Daoy (cell line): ENCODE data around the gene ARPIN. TPM values are rescaled to one million over a fixed set of nuclear protein-coding genes. Genes with fewer than 3 reads are reported as not detected.
"Not testable (repeated sequence)": the region's sequence is repeated elsewhere in the genome, so short reads cannot be mapped to it uniquely, and the experiment has no call there.

Experiments used
- DNase-seq: peaks from one replicate; pipeline ENCODE4 v3.0.0-alpha.2; 2015; ENCODE audit warnings: low read depth
- total RNA-seq: library from RNA; depleted of rRNA; stranded (reverse); fragments of >200 nt; shearing (Covaris generic); gene quantifications from 2 replicates; pipeline ENCODE4 v1.2.3, GENCODE V29; 2014; rRNA removed

Gene ARPIN
- 3.3 and 4.1 TPM in 2 replicates for total RNA-seq

GRCh38 chr15:89912674-89913396, at the start of gene ARPIN:
Gene ARPIN, minus strand, starts transcription at chr15:89912952. Its CDS starts 117 bp downstream, at chr15:89912835.
- DNase-seq = peak; percentile 61

DNA sequence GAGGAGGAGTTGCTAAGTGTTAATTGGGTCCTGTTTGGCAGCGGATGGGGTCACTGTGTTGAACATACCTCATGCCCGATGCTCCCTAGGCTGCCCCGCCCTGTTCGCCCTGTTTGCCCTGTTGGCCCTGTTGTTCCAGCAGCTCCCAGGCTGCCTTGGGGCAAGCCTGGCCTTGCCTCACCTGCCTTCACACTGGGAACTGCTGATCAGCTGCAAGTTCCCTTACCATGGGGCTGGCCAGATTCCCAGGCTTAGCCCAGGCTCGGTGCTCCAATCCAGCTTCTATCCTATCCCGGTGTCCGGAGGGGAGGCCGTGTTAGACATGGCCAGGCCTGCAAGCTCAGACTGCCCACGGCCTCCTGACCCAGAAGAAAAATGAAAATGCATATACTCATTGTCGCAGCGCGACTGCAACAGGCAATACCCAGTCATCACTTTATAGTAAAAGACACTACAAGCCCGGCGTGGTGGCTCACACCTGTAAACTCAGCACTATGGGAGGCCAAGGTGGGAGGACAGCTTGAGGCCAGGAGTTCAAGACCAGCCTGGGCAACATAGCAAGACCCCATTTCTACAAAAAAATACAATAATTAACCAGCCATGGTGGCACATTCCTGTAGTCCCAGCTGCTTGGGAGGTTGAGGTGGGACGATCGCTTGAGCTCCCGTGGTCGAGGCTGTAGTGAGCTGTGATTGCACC, 45.5 kb upstream of the ARPIN start:
- DNase-seq = no peak

DNA sequence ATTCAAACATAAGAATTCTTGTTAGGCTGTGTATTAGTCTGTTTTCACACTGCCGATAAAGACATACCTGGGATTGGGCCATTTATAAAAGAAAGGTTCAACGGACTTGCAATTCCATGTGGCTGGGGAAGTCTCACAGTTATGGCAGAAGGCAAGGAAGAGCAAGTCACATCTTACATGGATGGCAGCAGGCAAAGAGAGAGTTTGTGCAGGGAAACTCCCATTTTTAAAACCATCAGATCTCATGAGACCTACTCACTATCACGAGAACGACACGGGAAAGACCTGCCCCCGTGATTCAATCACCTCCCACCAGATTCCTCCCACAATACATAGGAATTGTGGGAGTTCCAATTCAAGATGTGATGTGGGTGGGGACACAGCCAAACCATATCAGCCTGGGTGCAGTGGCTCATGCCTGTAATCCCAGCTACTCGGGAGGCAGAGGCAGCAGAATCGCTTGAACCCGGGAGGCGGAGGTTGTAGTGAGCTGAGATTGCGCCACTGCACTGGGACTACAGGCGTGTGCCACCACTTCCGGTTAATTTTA, 42.8 kb upstream of the ARPIN start:
- DNase-seq = not testable (repeated sequence)

- no peak for DNase-seq
Observed at GRCh38 chr15:89954541-89954940, 41.8 kb upstream of the ARPIN start.

- no peak for DNase-seq
Observed at GRCh38 chr15:89948796-89949195, 36.0 kb upstream of the ARPIN start.

DNA sequence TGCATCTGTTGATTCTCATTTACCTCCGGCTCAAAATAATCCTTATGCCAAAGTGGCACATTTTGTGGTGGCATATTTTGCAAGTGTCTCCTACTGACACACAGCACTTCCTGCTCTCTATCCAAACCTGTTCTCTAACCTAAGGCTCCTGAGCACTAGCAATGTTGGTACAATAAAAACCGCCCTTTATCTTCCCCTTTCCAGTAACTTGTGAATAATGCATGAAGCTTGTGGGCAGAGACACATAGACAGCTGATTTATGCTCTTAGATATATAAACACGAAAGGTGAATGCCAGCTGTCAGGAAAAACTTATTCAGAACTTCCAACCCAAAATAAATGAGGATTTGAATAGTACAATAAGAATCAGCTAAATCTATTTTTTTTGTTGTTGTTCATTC, 34.6 kb upstream of the ARPIN start:
- no peak for DNase-seq

- no peak for DNase-seq
Observed at GRCh38 chr15:89946681-89947299, 34.0 kb upstream of the ARPIN start.

DNA sequence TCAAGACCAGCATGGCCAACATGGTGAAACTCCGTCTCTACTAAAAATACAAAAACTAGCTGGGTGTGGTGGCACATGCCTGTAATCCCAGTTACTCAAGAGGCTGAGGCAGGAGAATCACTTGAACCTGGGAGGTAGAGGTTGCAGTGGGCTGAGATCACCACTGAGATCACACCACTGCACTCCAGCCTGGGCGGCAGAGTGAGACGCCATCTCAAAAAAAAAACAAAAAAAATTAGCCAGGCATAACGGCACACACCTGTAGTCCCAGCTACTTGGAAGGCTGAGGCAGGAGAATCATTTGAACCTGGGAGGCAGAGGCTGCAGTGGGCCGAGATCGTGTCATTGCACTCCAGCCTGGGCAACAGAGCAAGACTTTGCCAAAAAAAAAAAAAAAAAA, 31.0 kb upstream of the ARPIN start:
- DNase-seq = not testable (repeated sequence)

- no peak for DNase-seq
Observed at GRCh38 chr15:89939910-89940309, 27.2 kb upstream of the ARPIN start.

DNA sequence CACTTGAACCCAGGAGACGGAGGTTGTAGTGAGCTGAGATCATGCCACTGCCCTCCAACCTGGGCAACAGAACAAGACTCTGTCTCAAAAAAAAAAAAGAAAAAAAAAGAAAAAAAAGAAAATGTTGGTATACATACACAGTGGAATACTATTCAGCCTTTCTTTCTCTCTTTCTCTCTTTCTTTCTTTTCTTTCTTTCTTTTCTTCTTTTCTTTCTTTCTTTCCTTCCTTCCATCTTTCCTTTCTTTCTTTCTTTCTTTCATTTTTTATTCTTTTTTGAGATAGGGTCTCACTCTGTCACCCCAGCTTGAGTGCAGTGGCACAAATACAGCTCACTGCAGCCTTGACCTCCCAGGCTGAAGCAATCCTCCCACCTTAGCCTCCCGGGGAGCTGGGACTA, 26.6 kb upstream of the ARPIN start:
- not testable (repeated sequence) for DNase-seq

- DNase-seq = no peak
Observed at GRCh38 chr15:89937365-89938350, 24.9 kb upstream of the ARPIN start.

DNA sequence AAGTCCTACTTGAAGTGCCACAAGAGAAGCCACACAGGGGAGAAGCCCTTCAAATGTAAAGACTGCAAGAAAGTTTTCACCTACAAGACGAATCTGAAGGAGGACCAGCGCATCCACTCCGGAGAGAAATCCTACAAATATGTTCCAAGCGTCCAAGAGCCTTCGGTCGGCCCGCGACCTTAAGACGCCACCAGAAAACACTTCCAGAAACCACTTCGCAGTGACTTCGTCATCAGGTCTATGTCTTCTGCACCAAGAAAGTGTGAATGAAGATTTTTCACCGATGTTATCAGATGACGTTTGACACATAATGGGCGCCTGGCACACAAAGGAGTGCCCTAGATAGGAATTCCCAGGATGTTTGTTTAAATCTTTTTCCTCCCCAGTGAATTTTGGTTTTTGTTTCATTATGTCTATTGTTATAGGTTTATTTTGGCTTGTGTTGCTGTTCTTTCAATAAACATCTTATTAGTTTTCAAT, 24.1 kb upstream of the ARPIN start:
- DNase-seq = no peak

DNA sequence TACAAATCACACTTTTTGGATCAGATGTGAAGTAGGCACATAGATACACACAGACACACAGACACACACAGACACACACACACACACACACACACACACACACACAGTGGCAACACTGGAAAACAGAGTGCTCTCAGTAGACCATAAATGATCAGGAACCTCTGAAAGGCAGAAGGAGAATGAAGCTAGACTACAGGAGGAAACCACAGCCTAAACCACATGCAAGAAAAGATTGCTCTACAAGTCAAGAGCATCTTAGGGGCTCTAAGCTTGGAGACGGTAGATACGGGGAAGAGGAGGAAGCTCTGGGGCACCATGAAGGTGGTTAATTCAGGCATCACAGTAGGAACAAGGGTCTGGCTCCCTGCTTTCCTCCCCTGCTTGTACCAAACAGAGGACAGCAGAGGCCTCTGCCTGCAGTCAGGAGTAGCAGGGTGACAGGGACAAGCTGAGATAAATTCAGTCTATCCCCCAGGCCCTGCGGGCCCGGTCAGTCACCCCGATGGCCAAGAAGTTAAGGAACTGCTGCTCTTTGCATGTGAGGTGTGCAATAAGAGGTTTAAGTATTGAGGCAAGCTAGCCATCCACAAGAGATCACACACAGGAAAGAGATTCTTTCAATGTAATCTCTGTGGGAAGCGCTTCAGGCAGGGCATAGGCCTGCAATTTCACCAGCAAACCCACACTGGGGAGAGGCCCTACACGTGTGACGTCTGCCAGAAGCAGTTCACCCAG, 23.5 kb upstream of the ARPIN start:
- no peak for DNase-seq

DNA sequence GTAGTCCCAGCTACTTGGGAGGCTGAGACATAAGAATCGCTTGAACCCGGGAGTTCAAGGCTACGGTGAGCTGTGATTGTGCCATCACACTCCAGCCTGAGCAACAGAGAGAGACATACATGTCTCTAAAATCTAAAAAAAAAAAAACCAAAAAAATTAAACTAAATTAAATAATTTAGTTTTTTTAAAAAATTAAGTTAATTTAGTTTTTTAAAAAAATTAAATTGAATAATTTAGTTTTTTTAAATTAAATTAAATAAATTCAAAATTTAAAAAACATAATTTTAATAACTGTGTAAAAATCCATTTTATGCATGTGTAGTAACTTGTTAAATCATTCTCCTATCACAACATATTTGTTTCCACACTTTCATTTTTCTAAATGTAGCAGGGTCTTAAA, 20.1 kb upstream of the ARPIN start:
- DNase-seq = no peak

DNA sequence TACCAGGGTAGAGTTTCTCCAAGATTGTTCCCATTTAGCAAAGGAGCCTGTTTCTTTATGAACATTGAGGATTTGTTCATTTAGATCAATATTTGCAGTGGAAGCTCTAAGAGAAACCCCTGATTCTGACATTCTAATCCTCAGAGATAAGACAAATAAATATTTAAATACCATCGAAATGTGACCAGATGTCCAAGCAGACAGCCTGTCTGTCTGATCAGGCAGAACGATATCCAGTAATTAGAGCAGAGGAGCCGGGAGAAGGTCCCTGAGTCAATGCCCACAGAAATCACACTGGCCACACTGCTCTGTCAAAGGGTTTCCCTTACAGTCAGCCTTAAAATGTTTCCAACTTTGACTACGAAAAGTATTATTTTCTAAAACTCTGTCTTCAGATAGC, 15.7 kb upstream of the ARPIN start:
- DNase-seq = no peak

- no peak for DNase-seq
Observed at GRCh38 chr15:89926158-89926557, 13.4 kb upstream of the ARPIN start.

DNA sequence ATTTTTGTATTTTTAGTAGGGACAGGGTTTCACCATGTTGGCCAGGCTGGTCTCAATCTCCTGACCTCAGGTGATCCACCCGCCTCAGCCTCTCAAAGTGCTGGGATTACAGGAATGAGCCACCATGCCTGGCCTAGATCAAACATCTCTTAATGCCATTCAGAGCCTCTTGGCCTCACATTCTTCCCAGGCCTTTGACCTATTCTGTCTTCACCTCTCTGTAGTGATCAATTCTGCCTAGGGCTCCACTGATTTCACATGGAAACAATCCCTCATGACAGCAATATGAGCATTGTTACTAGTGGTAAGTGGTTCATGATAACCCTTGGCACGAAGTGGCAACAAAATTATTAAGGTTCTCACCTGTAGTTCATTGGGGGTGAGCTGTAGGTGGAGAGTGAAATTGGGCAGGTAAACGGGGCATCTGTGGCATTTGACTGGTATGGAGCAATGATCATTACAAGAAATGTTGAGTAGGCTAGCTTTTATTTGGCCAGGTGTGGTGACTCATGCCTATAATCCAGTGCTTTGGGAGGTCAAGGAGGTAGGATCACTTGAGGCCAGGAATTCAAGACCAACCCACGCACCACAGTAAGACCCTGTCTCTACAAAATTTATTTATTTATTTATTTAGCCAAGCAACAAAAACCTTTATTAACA, 4.8 kb upstream of the ARPIN start:
- DNase-seq = peak; percentile 25

DNA sequence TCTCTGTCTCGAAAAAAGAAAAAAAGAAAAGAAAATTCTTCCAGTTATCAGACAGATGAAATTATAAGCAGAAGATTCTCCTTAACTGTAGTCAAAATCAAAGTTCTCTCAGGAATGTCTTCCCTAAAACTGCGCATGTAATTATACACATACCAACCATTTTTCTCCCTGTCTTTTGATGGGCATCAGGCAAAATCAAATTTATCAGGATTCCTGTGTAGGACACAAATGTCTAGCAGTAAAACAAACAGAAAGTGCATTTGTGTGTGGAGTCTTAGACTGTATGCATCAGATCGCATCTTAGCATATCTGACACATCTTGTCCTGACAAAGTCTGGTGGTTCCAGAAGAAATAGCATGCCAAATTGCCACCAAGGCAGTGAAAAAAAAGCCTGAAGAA, 3.9 kb upstream of the ARPIN start:
- DNase-seq = no peak

GRCh38 chr15:89912145-89912673, 543 bp downstream of the ARPIN start:
- DNase-seq = peak; percentile 28
